ENCODE results near the gene TPRG1L. TPM values are rescaled to one million over a fixed set of nuclear protein-coding genes. Genes with fewer than 3 reads are reported as not detected.
A peak's percentile ranks its signal among the peaks of the same experiment; 100 is the strongest.

TPRG1L gene
- total RNA-seq, 2 experiments from 2014 or later = 15.9 to 17.3 TPM

DNA sequence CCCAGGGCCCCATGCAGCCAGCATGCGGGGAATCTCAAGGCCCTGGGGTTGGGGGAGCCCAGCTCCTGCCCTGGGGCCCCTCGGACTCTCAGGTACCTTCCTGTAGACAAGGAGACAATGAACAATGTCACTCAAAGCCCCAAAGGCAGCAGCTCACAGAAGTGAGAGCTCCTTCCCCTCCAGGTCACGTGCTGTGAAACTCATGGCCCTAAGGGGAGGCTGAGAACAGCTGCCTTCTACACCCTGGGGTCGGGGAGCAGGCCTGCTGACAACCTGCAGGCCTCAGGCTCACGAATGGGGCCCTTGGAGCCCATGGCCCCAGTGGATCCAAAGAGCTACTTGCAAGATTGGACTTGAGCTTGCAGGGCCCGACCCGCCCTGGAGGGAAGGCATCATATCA is 16.7 kb upstream of the TPRG1L start:
- Mint-ChIP-seq H3K27me3 (peaks cover 19% of the 10 kb centered on the region), H3K9me3 (no peaks in the 10 kb centered on the region), H3K27ac (no peak overlapping the region), H3K4me1 (peaks cover 1% of the 10 kb centered on the region), H3K36me3 (ENCODE audit: low read depth) (no peaks in the 10 kb centered on the region), H3K4me3 (no peak overlapping the region)
- ChIA-PET CTCF (no interaction called here), POLR2A (no interaction called here)
- DNase-seq = no peak

DNA sequence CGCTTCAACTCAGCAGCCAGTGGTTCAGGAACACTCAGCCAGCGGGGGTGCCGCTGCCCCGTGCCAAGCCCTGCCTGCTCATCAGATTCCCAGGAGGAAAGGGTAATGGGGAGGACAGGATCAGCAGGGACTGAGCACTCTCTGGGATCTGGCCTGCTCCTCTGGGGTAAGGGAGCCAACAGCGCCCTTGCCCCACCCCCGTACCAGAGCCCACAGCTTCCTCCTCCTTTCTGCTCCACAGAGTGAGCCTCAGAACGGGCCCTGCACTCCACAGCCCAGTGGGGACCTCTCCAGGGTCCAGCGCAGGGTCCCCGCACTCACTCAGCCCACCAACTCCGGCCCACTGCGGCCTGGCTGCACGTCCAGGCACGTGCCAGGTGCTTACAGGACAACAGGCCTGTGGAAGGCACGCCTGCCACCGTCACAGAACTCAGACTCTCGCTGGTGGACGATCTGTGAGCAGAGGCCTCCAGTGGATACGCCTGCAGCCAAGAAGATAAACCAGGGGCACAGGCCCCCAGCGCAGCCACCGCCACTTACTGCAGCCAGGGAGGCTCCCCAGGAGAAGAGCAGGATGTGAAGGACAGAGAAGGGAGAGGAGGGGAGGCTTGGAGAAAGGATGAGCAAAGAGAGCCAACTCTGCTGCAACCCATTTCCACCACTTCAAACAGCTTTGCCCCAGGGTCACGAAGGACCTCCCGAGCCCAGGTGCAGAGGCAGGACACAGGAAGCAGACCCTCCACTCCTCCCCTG is 15.6 kb upstream of the TPRG1L start:
- Mint-ChIP-seq H3K4me3 (no peak overlapping the region), H3K4me1 (peaks cover 1% of the 10 kb centered on the region), H3K27me3 (peaks cover 26% of the 10 kb centered on the region), H3K36me3 (ENCODE audit: low read depth) (no peaks in the 10 kb centered on the region), H3K9me3 (no peaks in the 10 kb centered on the region), H3K27ac (no peak overlapping the region)
- ChIA-PET POLR2A (interaction anchor here (1.1 kb wide), 1 partner anchor 15 kb away, joined by 3 read pairs; no protein-coding TSS in a partner anchor), CTCF (no interaction called here)
- DNase-seq = no peak

DNA sequence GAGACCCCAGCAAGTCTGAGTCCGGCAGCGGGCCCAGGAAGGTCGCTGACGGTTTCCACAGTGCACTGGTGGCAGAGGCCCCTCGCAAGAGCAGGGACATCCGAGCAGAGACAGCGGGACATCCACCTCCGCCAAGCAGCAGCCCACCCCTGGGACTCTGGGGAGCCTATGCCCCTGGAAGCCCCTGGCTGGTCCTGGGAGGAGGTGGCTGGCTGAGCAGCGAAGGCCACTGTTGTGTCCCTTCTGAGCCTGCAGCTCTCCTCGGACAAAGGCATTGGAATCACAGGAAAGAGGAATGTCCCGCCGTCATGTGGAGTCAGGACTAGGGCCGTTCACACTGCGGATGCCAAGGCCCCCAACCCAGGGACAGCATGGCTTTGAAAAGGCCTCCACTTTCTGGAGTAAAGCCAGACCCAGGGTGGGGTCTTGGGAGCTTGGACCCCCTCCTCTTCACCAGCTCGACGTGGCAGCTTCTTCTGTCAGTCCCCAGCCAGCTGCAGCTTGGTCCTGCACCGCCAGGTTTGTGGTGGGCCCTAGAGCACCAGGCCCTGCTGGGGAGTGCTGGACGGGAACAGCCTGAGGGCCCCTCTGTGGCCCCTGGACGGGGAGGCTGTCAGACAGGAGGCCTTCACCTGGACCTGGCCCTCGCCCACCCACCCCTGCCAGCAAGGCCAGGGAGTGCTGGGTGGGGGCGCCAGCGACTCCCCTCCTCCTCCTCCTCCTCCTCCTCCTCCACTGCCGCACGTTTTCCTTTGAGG is 14.9 kb upstream of the TPRG1L start:
- ChIA-PET POLR2A (no interaction called here), CTCF (no interaction called here)
- Mint-ChIP-seq H3K9me3 (no peaks in the 10 kb centered on the region), H3K36me3 (ENCODE audit: low read depth) (no peaks in the 10 kb centered on the region), H3K27ac (no peak overlapping the region), H3K4me1 (peaks cover 1% of the 10 kb centered on the region), H3K4me3 (no peak overlapping the region), H3K27me3 (peaks cover 30% of the 10 kb centered on the region)
- no peak for DNase-seq

GRCh38 chr1:3610527-3611169 is 14.2 kb upstream of the TPRG1L start:
- Mint-ChIP-seq H3K4me1 (peaks cover 1% of the 10 kb centered on the region), H3K27me3 (peaks cover 30% of the 10 kb centered on the region), H3K36me3 (ENCODE audit: low read depth) (no peaks in the 10 kb centered on the region), H3K4me3 (no peak overlapping the region), H3K27ac (no peak overlapping the region), H3K9me3 (no peaks in the 10 kb centered on the region)
- ChIA-PET CTCF (no interaction called here), POLR2A (no interaction called here)
- no peak for DNase-seq

DNA sequence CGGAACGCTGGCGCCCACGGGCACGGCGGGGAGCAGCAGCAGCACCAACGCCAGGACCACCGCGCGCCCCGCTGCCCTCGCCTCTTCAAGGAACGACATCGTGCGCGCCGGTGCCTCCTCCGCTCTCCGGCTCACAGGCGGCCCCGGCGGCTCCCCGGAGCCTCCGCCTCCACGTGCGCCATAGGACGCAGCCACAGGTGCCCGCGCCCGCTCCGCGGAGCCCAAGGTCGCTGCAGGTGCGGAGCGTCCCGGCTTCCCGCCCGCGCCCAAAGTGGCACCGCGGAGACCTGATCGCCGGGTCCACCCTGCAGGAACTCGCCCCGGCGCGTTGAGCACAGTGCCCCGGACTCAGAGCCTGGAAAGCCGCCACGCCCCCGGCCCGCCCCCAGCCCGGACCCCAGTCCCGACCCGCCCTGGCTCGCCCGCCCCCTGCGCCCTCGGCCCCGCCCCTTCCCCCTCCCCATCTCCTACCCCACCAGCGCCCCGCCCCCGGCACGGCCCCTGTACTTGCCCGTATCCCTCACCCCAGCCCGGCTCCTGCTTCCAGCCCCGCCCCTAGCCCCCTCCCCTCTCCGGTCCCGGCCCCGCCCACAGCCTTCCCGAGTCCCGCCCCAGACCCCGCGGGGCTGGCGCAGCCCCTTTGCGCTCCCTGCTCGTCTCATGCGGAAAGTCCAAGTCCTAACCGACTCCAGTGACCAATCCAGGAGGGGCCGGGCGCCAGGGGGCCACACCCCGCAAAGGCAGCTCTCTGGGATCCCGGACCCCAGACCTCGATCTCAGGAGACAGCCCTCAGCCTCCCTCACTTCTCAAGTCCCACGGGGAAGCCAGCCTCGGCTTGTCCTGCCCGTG is 13.4 kb upstream of the TPRG1L start, which contains the start of gene MEGF6:
Gene MEGF6 (minus strand): TSS at position 339 of the 850 bp plus-strand sequence. CDS start 240 bp downstream, at position 99.
- Mint-ChIP-seq H3K9me3 (no peaks in the 10 kb centered on the region), H3K4me1 (peaks cover 1% of the 10 kb centered on the region), H3K36me3 (ENCODE audit: low read depth) (no peaks in the 10 kb centered on the region), H3K27me3 (peaks cover 30% of the 10 kb centered on the region), H3K4me3 (peak within 1 kb of the TSS; percentile 21), H3K27ac (no peak within 1 kb of the TSS)
- CTCF ChIA-PET = no interaction called here
- POLR2A ChIA-PET = no interaction called here
- DNase-seq = peak; percentile 30

GRCh38 chr1:3612123-3612522 is 12.7 kb upstream of the TPRG1L start:
- Mint-ChIP-seq H3K9me3 (no peaks in the 10 kb centered on the region), H3K36me3 (ENCODE audit: low read depth) (no peaks in the 10 kb centered on the region), H3K4me3 (no peak overlapping the region), H3K27me3 (peaks cover 30% of the 10 kb centered on the region), H3K4me1 (peaks cover 1% of the 10 kb centered on the region), H3K27ac (no peak overlapping the region)
- POLR2A ChIA-PET = no interaction called here
- no peak for DNase-seq
- CTCF ChIA-PET = no interaction called here

DNA sequence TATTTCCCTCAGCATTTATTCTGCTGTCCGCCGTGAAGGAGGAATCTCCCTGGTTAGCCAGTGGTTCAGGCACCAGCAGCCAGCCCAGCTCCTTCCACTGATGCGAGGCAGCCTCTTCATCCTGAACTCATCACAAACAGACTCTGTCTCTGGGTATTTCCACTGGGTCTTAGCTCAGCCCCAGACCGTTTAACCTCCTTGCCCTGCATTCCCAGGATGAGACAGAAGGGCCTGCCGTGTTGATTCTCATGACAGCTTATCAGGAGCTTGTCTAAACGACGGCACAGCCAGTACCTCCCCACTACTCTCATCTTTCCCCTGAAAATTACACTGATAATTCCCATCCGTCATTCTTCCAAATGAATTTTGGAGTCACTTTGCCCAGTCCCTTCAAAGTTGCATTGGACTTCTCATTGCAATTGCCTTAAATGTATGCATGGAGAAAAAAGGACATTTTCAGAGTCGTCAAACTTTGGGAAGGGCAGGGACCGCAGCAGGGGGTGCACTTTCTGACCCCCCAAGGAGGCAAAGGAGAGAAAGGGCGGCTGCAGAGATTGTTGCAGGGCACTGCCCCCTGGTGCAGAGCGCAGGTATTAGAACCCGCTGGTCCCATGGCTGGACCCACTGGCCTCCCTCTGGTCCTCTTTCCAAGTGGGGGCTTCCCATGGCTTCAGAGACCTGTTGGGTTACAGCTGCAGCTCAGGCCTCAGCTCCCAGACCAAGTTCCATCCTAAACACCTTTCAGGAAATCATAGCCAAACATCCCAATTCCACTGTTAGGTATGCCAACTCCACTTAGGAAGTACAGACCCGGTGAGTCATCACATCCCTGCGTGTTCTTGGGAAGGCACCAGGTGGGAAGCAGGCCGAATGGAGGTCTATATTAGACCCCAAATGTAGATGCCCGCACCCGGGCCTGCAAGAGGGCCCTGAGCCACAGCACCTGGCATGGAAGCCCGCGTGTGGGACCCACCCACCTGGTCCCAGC is 9.8 kb upstream of the TPRG1L start:
- peaks cover 4% of the 10 kb centered on the region for H3K4me1 Mint-ChIP-seq
- ChIA-PET POLR2A (no interaction called here), CTCF (interaction anchor here (1.0 to 1.4 kb wide), 5 partner anchors 9 to 124 kb away, joined by 3 to 5 read pairs (median 3); no protein-coding TSS in a partner anchor)
- H3K4me3 Mint-ChIP-seq = no peak overlapping the region
- H3K27ac Mint-ChIP-seq = no peak overlapping the region
- H3K27me3 Mint-ChIP-seq = peaks cover 26% of the 10 kb centered on the region
- no peaks in the 10 kb centered on the region for H3K36me3 Mint-ChIP-seq (ENCODE audit: low read depth)
- H3K9me3 Mint-ChIP-seq = no peaks in the 10 kb centered on the region
- DNase-seq = no peak

DNA sequence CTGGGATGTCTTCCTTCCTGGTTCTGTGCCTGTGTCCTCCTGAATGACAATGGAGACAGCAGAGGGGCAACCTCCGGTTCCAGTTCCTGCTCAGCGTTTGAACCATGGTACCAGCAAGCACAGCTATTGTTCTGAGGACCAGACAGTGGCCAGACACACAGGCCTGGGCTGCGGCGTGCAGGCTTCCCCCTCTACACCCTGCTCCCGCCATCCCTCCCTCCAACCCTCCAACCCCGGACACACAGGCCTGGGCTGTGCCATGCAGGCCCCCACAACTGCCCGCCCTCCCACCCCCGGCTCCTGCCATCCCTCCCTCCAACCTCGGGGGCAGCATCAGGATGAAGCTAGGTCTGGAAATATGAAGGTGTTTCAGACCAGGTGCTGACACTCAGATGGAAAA is 8.0 kb upstream of the TPRG1L start:
- H3K27ac Mint-ChIP-seq = no peak overlapping the region

GRCh38 chr1:3617806-3618345 is 6.9 kb upstream of the TPRG1L start:
- H3K27ac Mint-ChIP-seq = no peak overlapping the region
- H3K9me3 Mint-ChIP-seq = no peaks in the 10 kb centered on the region
- no peak for DNase-seq
- H3K27me3 Mint-ChIP-seq = peaks cover 17% of the 10 kb centered on the region
- ChIA-PET POLR2A (no interaction called here), CTCF (interaction anchor here (4.0 kb wide), 1 partner anchor 127 kb away, joined by 40 read pairs; no protein-coding TSS in a partner anchor)
- H3K4me1 Mint-ChIP-seq = peaks cover 6% of the 10 kb centered on the region
- H3K36me3 Mint-ChIP-seq (ENCODE audit: low read depth) = no peaks in the 10 kb centered on the region
- no peak overlapping the region for H3K4me3 Mint-ChIP-seq

More for the DNA sequence above, 8.0 kb upstream of the TPRG1L start:
- CTCF ChIA-PET = interaction anchor here (1.7 kb wide), 1 partner anchor 10 kb away, joined by 3 read pairs; no protein-coding TSS in a partner anchor
- no peak overlapping the region for H3K4me3 Mint-ChIP-seq
- H3K9me3 Mint-ChIP-seq = no peaks in the 10 kb centered on the region
- DNase-seq = no peak
- H3K4me1 Mint-ChIP-seq = peaks cover 3% of the 10 kb centered on the region
- peaks cover 19% of the 10 kb centered on the region for H3K27me3 Mint-ChIP-seq
- POLR2A ChIA-PET = no interaction called here
- H3K36me3 Mint-ChIP-seq (ENCODE audit: low read depth) = no peaks in the 10 kb centered on the region

- no peak overlapping the region for H3K27ac Mint-ChIP-seq
- ChIA-PET POLR2A (interaction anchor here (0.6 kb wide), 1 partner anchor 1041 kb away, joined by 3 read pairs; no protein-coding TSS in a partner anchor), CTCF (interaction anchor here (0.7 to 4.0 kb wide), 16 partner anchors 10 to 227 kb away, joined by 3 to 40 read pairs (median 4); no protein-coding TSS in a partner anchor)
These were observed 6.3 kb upstream of the TPRG1L start for GRCh38 chr1:3618531-3618880.

GRCh38 chr1:3618881-3619671 is 5.7 kb upstream of the TPRG1L start:
- Mint-ChIP-seq H3K9me3 (no peaks in the 10 kb centered on the region), H3K36me3 (ENCODE audit: low read depth) (no peaks in the 10 kb centered on the region)

More at GRCh38 chr1:3618531-3618880, 6.3 kb upstream of the TPRG1L start:
- no peaks in the 10 kb centered on the region for H3K36me3 Mint-ChIP-seq (ENCODE audit: low read depth)
- peaks cover 13% of the 10 kb centered on the region for H3K4me1 Mint-ChIP-seq
- no peaks in the 10 kb centered on the region for H3K9me3 Mint-ChIP-seq
- H3K27me3 Mint-ChIP-seq = peaks cover 13% of the 10 kb centered on the region
- DNase-seq = no peak
- no peak overlapping the region for H3K4me3 Mint-ChIP-seq

More at GRCh38 chr1:3618881-3619671, 5.7 kb upstream of the TPRG1L start:
- no peak overlapping the region for H3K4me3 Mint-ChIP-seq
- H3K27ac Mint-ChIP-seq = no peak overlapping the region
- CTCF ChIA-PET = interaction anchor here (0.6 to 4.0 kb wide), 20 partner anchors 9 to 282 kb away, joined by 3 to 40 read pairs (median 3); no protein-coding TSS in a partner anchor
- H3K27me3 Mint-ChIP-seq = peaks cover 10% of the 10 kb centered on the region
- peaks cover 18% of the 10 kb centered on the region for H3K4me1 Mint-ChIP-seq
- peak; percentile 72 for DNase-seq
- POLR2A ChIA-PET = interaction anchor here (0.6 kb wide), 1 partner anchor 1041 kb away, joined by 3 read pairs; no protein-coding TSS in a partner anchor

Data from activated CD4-positive, alpha-beta memory T cell treated with anti-CD3 and anti-CD28 coated beads, Interleukin-2, amount 10 ng/mL, durations not matched to agents 7 days and 5 days (primary cell).